HL-60 (cell line): ENCODE data around the gene CARD9.

Experiments used
- GABPA ChIP-seq: IDR thresholded peaks from 2 replicates; pipeline ENCODE4 v1.6.1; 2012; ENCODE audit warnings: low read depth
- POLR2AphosphoS5 ChIP-seq: IDR thresholded peaks from 2 replicates; pipeline ENCODE4 v1.6.1; 2012; ENCODE audit warnings: low read depth
- REST ChIP-seq: IDR thresholded peaks from 2 replicates; pipeline ENCODE4 v1.6.1; 2012; ENCODE audit warnings: low read depth; ENCODE audit not compliant: insufficient replicate concordance
- SPI1 ChIP-seq: IDR thresholded peaks from 2 replicates; pipeline ENCODE4 v1.6.1; 2012; ENCODE audit warnings: low read depth, mild to moderate bottlenecking, borderline replicate concordance
- TF ChIP-seq, protein P1 (sequence below): IDR thresholded peaks from one replicate; pipeline ENCODE4 v1.5.1; 2011; ENCODE audit warnings: low read length, control low read depth, inconsistent platforms; ENCODE audit not compliant: insufficient read depth

GRCh38 chr9:136372006-136372405, 1.5 kb downstream of the CARD9 start:
- TF ChIP-seq, protein P1, sequence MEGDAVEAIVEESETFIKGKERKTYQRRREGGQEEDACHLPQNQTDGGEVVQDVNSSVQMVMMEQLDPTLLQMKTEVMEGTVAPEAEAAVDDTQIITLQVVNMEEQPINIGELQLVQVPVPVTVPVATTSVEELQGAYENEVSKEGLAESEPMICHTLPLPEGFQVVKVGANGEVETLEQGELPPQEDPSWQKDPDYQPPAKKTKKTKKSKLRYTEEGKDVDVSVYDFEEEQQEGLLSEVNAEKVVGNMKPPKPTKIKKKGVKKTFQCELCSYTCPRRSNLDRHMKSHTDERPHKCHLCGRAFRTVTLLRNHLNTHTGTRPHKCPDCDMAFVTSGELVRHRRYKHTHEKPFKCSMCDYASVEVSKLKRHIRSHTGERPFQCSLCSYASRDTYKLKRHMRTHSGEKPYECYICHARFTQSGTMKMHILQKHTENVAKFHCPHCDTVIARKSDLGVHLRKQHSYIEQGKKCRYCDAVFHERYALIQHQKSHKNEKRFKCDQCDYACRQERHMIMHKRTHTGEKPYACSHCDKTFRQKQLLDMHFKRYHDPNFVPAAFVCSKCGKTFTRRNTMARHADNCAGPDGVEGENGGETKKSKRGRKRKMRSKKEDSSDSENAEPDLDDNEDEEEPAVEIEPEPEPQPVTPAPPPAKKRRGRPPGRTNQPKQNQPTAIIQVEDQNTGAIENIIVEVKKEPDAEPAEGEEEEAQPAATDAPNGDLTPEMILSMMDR = no peak
- TF ChIP-seq POLR2AphosphoS5 (no peak), GABPA (no peak), SPI1 (no peak), REST (no peak)
